CD14-positive monocyte (primary cell): Measurements from ENCODE around the gene EMID1. TPM values are rescaled to one million over a fixed set of nuclear protein-coding genes. Genes with fewer than 3 reads are reported as not detected.

ENCODE experiments used
- DNase-seq, 3 donors: peaks; one replicate each; pipeline ENCODE4 v3.0.0-alpha.2; 2011 to 2022
- H2AFZ ChIP-seq: 2 replicates; pipeline ENCODE4 v1.6.0; 2012; ENCODE audit warnings: mild to moderate bottlenecking, low read depth, low read length, inconsistent platforms; ENCODE audit not compliant: insufficient read depth, poor library complexity, severe bottlenecking
- H3K27ac ChIP-seq, 2 donors: 1 replicate in 1 of 2; 2 replicates in 1 of 2; pipeline ENCODE4 v1.5.1; 2012 to 2013; ENCODE audit warnings: low read length in 2 of 2, control low read depth in 1 of 2, inconsistent platforms in 1 of 2, low read depth in 1 of 2, mild to moderate bottlenecking in 1 of 2
- H3K27me3 ChIP-seq, 2 donors: one replicate each; pipeline versions ENCODE4 v1.6.0 to v1.6.1; 2011 to 2013; ENCODE audit warnings: low read length in 2 of 2; ENCODE audit not compliant: control insufficient read depth in 2 of 2, insufficient read depth in 2 of 2
- H3K36me3 ChIP-seq, 2 donors: replicated peaks in 1 of 2; 1 replicate in 1 of 2; 2 replicates in 1 of 2; pipeline versions ENCODE4 v1.5.1 to v1.6.1; 2012 to 2013; ENCODE audit warnings: low read length in 2 of 2, control low read depth in 1 of 2, inconsistent platforms in 1 of 2, mild to moderate bottlenecking in 1 of 2; ENCODE audit not compliant: insufficient read depth in 2 of 2, control insufficient read depth in 1 of 2
- H3K4me1 ChIP-seq, 2 donors: 1 replicate in 1 of 2; 2 replicates in 1 of 2; pipeline versions ENCODE4 v1.5.1 to v1.6.1; 2012 to 2013; ENCODE audit warnings: low read length in 2 of 2, control low read depth in 1 of 2, inconsistent platforms in 1 of 2, mild to moderate bottlenecking in 1 of 2, moderate library complexity in 1 of 2; ENCODE audit not compliant: insufficient read depth in 2 of 2, control insufficient read depth in 1 of 2
- H3K4me2 ChIP-seq: replicated peaks from 2 replicates; pipeline ENCODE3; 2012; ENCODE audit warnings: low read length, moderate library complexity, mild to moderate bottlenecking; ENCODE audit not compliant: poor library complexity, severe bottlenecking; ENCODE audit errors: extremely low read depth
- H3K4me3 ChIP-seq, 3 experiments: fragments of 200-600 bp in 1 of 3; sonication (generic) in 1 of 3; replicated peaks in 1 of 3; 1 replicate in 2 of 3; 2 replicates in 1 of 3; pipeline ENCODE4 v1.5.1; 2011 to 2013; ENCODE audit warnings: low read length in 3 of 3, mild to moderate bottlenecking in 3 of 3, control low read depth in 2 of 3, low read depth in 2 of 3, inconsistent platforms in 1 of 3, moderate library complexity in 1 of 3
- H3K79me2 ChIP-seq: 2 replicates; pipeline ENCODE4 v1.6.0; 2012; ENCODE audit warnings: mild to moderate bottlenecking, control low read depth, inconsistent platforms, low read length, moderate library complexity; ENCODE audit not compliant: insufficient read depth
- H3K9ac ChIP-seq: 2 replicates; pipeline ENCODE4 v1.6.0; 2017; ENCODE audit warnings: low read length, mild to moderate bottlenecking; ENCODE audit not compliant: insufficient read depth, poor library complexity, severe bottlenecking
- H3K9me3 ChIP-seq, 2 donors: replicated peaks in 1 of 2; 1 replicate in 1 of 2; 2 replicates in 1 of 2; pipeline versions ENCODE4 v1.5.1 to v1.6.1; 2012 to 2013; ENCODE audit warnings: low read length in 2 of 2, control low read depth in 1 of 2; ENCODE audit not compliant: control insufficient read depth in 1 of 2, insufficient read depth in 1 of 2
- H4K20me1 ChIP-seq: 2 replicates; pipeline ENCODE4 v1.6.0; 2012; ENCODE audit warnings: mild to moderate bottlenecking, low read length, control low read depth, moderate library complexity; ENCODE audit not compliant: insufficient read depth
- H3K27ac Mint-ChIP-seq, 7 donors: one replicate each; pipeline ENCODE4 v1.8.0; 2020; ENCODE audit warnings: mild to moderate bottlenecking in 7 of 7, mixed read lengths in 7 of 7, moderate library complexity in 6 of 7, inconsistent platforms in 2 of 7
- H3K27me3 Mint-ChIP-seq, 3 donors: one replicate each; pipeline ENCODE4 v1.8.0; 2021 to 2022; ENCODE audit warnings: low read depth in 3 of 3, mild to moderate bottlenecking in 3 of 3, mixed read lengths in 3 of 3, moderate library complexity in 3 of 3, inconsistent platforms in 1 of 3
- H3K36me3 Mint-ChIP-seq, 2 donors: one replicate each; pipeline ENCODE4 v1.8.0; 2020; ENCODE audit warnings: mixed read lengths in 2 of 2, inconsistent platforms in 1 of 2, mild to moderate bottlenecking in 1 of 2
- H3K4me1 Mint-ChIP-seq: one replicate; pipeline ENCODE4 v1.8.0; 2020; ENCODE audit warnings: mild to moderate bottlenecking, mixed read lengths
- H3K4me3 Mint-ChIP-seq, 2 donors: one replicate each; pipeline ENCODE4 v1.8.0; 2020; ENCODE audit warnings: mild to moderate bottlenecking in 2 of 2, mixed read lengths in 2 of 2, moderate library complexity in 1 of 2
- H3K9me3 Mint-ChIP-seq, 7 donors: one replicate each; pipeline ENCODE4 v1.8.0; 2020 to 2022; ENCODE audit warnings: mixed read lengths in 7 of 7, mild to moderate bottlenecking in 6 of 7, moderate library complexity in 6 of 7, inconsistent platforms in 2 of 7
- CTCF ChIP-seq: fragments of 200-600 bp; IDR thresholded peaks from one replicate; pipeline ENCODE4 v1.8.0; 2022; ENCODE audit warnings: antibody characterized with exemption, mild to moderate bottlenecking
- WGBS: methylation state at CpG from one replicate; pipeline ENCODE4 v1.1.5; 2013; ENCODE audit warnings: missing lambda C conversion rate; ENCODE audit not compliant: insufficient coverage; 5-methylcytosine and 5-hydroxymethylcytosine counted together
- intact Hi-C, 2 donors: fragments of 100-400 bp; cut with micrococcal nuclease; formaldehyde crosslinking; loops; one replicate each; pipeline versions ENCODE4 v1.15.0 to v1.15.1; 2023
- polyA plus RNA-seq, 3 donors: library from polyadenylated mRNA; depleted of rRNA in 1 of 3; unstranded in 2 of 3; stranded (reverse) in 1 of 3; fragments of 300-500 nt in 2 of 3; fragments of >200 nt in 1 of 3; fragmentation: Illumina TruSeq in 2 of 3; gene quantifications; 1 replicate in 2 of 3; 2 replicates in 1 of 3; pipeline ENCODE4 v1.2.3, GENCODE V29; 2012 to 2021

EMID1 gene
- polyA plus RNA-seq, 3 donors: not detected

DNA sequence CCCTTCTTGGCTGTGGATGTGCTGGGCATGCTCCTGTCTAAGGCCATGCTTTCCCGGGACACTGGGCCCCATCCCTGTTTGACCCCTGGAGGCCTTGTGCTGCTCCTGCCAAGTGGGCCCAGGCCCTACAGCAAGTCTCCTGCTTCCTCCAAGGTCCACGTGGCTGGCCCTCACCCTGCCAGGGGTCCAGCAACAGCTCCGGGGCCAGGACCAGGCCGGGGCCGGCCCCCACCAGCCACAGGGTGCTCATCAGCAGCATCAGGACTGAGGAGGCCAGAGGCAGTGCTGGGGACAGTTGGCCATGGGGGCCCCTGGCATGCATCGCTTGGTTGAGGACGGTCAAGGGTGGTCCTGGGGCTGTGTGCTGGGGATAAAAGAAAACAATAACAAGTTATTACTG, 59.6 kb downstream of the EMID1 start:
- H3K9me3 ChIP-seq: no peaks in the 10 kb centered on the region
- no peak overlapping the region for H3K27ac ChIP-seq
- peaks cover 25% of the 10 kb centered on the region in 2 donors for H3K4me1 ChIP-seq
- TF ChIP-seq CTCF: no peak
- H2AFZ ChIP-seq: no peak overlapping the region
- H3K9ac ChIP-seq: no peak overlapping the region
- no peak overlapping the region for H3K4me3 ChIP-seq
- no peak for DNase-seq
- no peaks in the 10 kb centered on the region for H3K27me3 ChIP-seq
- H3K79me2 ChIP-seq: peaks cover 34% of the 10 kb centered on the region
- peaks cover 0 to 4% (median 2%) of the 10 kb centered on the region in 3 donors for H3K27me3 Mint-ChIP-seq
- H3K27ac Mint-ChIP-seq: no peak overlapping the region
- H4K20me1 ChIP-seq: peaks cover 19% of the 10 kb centered on the region
- H3K36me3 ChIP-seq: peaks cover 5 to 10% of the 10 kb centered on the region in 2 donors
- H3K4me3 Mint-ChIP-seq: no peak overlapping the region
- 92% methylated on average over 5 of the region's 7 CpGs for WGBS
- H3K4me1 Mint-ChIP-seq: peaks cover 30% of the 10 kb centered on the region
- peaks cover 5 to 10% of the 10 kb centered on the region in 2 donors for H3K36me3 Mint-ChIP-seq
- no peaks in the 10 kb centered on the region for H3K9me3 Mint-ChIP-seq
- intact Hi-C loops: loop anchor here (5.0 to 10.0 kb wide), 2 partner anchors 37 to 119 kb away; partner anchors contain the start of gene AP1B1 (in 1 of the 2)
- H3K4me2 ChIP-seq: no peak overlapping the region

- no peak for TF ChIP-seq CTCF
- DNase-seq: no peak
- H3K27me3 ChIP-seq: no peaks in the 10 kb centered on the region
- Mint-ChIP-seq H3K4me1 (peaks cover 36% of the 10 kb centered on the region), H3K9me3 (no peaks in the 10 kb centered on the region), H3K36me3 (peaks cover 10% of the 10 kb centered on the region in 2 donors), H3K27me3 (peaks cover 0 to 4% (median 2%) of the 10 kb centered on the region in 3 donors), H3K27ac (peak overlapping the region in 1 of 7 donors; percentile 36), H3K4me3 (no peak overlapping the region)
- no peak overlapping the region for H3K4me3 ChIP-seq
- no peaks in the 10 kb centered on the region for H3K9me3 ChIP-seq
- peaks cover 7 to 10% of the 10 kb centered on the region in 2 donors for H3K36me3 ChIP-seq
- no peak overlapping the region for H3K4me2 ChIP-seq
- 73% methylated on average over 4 of the region's 4 CpGs for WGBS
- H2AFZ ChIP-seq: no peak overlapping the region
- no peak overlapping the region for H3K9ac ChIP-seq
- peak overlapping the region in 1 of 2 donors; percentile 20 for H3K27ac ChIP-seq
- intact Hi-C loops: loop anchor here (5.0 to 10.0 kb wide), 2 partner anchors 36 to 119 kb away; partner anchors contain the start of gene AP1B1 (in 1 of the 2)
- peaks cover 40% of the 10 kb centered on the region for H3K79me2 ChIP-seq
- peaks cover 31 to 32% of the 10 kb centered on the region in 2 donors for H3K4me1 ChIP-seq
- H4K20me1 ChIP-seq: peaks cover 25% of the 10 kb centered on the region
Observed at GRCh38 chr22:29265929-29266328, 60.2 kb downstream of the EMID1 start.
